SK-N-SH treated with all-trans-retinoic acid at 6 μM for 48 hours (cell line): ENCODE results near the gene SERPINB1.

Experiments
- BACH2 ChIP-seq: fragments of 250-450 bp; sonication (Bioruptor Pico); IDR thresholded peaks from 2 replicates; pipeline ENCODE4 v1.9.0; 2021; ENCODE audit warnings: mild to moderate bottlenecking, borderline replicate concordance
- ISL1 ChIP-seq: fragments of 250-450 bp; sonication (Bioruptor Pico); IDR thresholded peaks from 2 replicates; pipeline ENCODE4 v2.1.2; 2022; ENCODE audit warnings: mild to moderate bottlenecking, moderate library complexity
- TF ChIP-seq, protein P1 (sequence below): fragments of 250-450 bp; sonication (Bioruptor Pico); IDR thresholded peaks from 2 replicates; pipeline ENCODE4 v1.8.0; 2021; ENCODE audit warnings: low read depth, mild to moderate bottlenecking, moderate library complexity, borderline replicate concordance

DNA sequence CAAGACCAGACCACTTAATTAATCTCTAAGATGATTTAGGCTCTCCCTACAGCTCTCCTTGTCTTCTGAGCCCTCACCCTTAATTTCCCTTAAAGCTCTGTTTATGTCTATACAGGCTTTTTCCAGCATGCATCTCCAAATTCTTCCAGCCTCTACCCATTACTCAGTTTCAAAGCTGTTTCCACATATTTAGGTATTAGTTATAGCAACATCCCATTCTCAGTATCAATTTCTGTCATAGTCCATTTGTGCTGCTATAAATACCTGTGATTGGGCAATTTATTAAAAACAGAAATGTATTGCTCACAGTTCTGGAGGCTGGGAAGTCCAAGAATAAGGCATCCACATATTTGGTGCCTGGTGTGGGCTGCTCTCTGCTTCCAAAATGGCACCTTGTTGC, 2.3 kb upstream of the SERPINB1 start:
- TF ChIP-seq ISL1 (CRISPR knock-in tag) (no peak), BACH2 (CRISPR knock-in tag) (no peak)
- TF ChIP-seq, protein P1, sequence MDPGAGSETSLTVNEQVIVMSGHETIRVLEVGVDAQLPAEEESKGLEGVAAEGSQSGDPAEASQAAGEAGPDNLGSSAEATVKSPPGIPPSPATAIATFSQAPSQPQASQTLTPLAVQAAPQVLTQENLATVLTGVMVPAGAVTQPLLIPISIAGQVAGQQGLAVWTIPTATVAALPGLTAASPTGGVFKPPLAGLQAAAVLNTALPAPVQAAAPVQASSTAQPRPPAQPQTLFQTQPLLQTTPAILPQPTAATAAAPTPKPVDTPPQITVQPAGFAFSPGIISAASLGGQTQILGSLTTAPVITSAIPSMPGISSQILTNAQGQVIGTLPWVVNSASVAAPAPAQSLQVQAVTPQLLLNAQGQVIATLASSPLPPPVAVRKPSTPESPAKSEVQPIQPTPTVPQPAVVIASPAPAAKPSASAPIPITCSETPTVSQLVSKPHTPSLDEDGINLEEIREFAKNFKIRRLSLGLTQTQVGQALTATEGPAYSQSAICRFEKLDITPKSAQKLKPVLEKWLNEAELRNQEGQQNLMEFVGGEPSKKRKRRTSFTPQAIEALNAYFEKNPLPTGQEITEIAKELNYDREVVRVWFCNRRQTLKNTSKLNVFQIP, result no peak
